Stimulated activated naive CD8-positive, alpha-beta T cell treated with anti-CD3 and anti-CD28 coated beads, Interleukin-15, Interleukin-2, amounts not matched to agents 100 ng/mL and 50 ng/mL, for 24 hours (primary cell): ENCODE data around the gene CNPY1.

ENCODE experiments used
- H3K27ac Mint-ChIP-seq: one replicate; pipeline ENCODE4 v1.8.0; 2021; ENCODE audit warnings: mild to moderate bottlenecking, mixed read lengths
- H3K27me3 Mint-ChIP-seq: one replicate; pipeline ENCODE4 v1.8.0; 2021; ENCODE audit warnings: mixed read lengths
- H3K36me3 Mint-ChIP-seq: one replicate; pipeline ENCODE4 v1.8.0; 2021; ENCODE audit warnings: low read depth, mixed read lengths
- H3K4me1 Mint-ChIP-seq: one replicate; pipeline ENCODE4 v1.8.0; 2021; ENCODE audit warnings: low read depth, mixed read lengths
- H3K4me3 Mint-ChIP-seq: one replicate; pipeline ENCODE4 v1.8.0; 2021; ENCODE audit warnings: mild to moderate bottlenecking, mixed read lengths
- H3K9me3 Mint-ChIP-seq: one replicate; pipeline ENCODE4 v1.8.0; 2021; ENCODE audit warnings: mixed read lengths

Gene CNPY1

GRCh38 chr7:155509359-155509724 is 37.0 kb downstream of the CNPY1 start:
- Mint-ChIP-seq H3K27me3 (peaks cover 96% of the 10 kb centered on the region), H3K27ac (peak overlapping the region; percentile 74), H3K4me3 (peak overlapping the region; percentile 62)

GRCh38 chr7:155508376-155509358 is 37.7 kb downstream of the CNPY1 start:
- H3K36me3 Mint-ChIP-seq, result peaks cover 4% of the 10 kb centered on the region
- H3K4me1 Mint-ChIP-seq, result peaks cover 19% of the 10 kb centered on the region
- peaks cover 96% of the 10 kb centered on the region for H3K27me3 Mint-ChIP-seq
- peak overlapping the region; percentile 62 for H3K4me3 Mint-ChIP-seq
- H3K9me3 Mint-ChIP-seq, result peaks cover 4% of the 10 kb centered on the region
- H3K27ac Mint-ChIP-seq, result peak overlapping the region; percentile 74

More at GRCh38 chr7:155509359-155509724, 37.0 kb downstream of the CNPY1 start:
- H3K4me1 Mint-ChIP-seq, result peaks cover 19% of the 10 kb centered on the region
- peaks cover 4% of the 10 kb centered on the region for H3K36me3 Mint-ChIP-seq
- peaks cover 4% of the 10 kb centered on the region for H3K9me3 Mint-ChIP-seq

GRCh38 chr7:155507576-155507975 is 38.8 kb downstream of the CNPY1 start:
- H3K27me3 Mint-ChIP-seq, result peaks cover 96% of the 10 kb centered on the region
- H3K4me3 Mint-ChIP-seq, result no peak overlapping the region
- H3K4me1 Mint-ChIP-seq, result peaks cover 19% of the 10 kb centered on the region
- H3K9me3 Mint-ChIP-seq, result peaks cover 4% of the 10 kb centered on the region
- peaks cover 4% of the 10 kb centered on the region for H3K36me3 Mint-ChIP-seq
- no peak overlapping the region for H3K27ac Mint-ChIP-seq

GRCh38 chr7:155506854-155507337 is 39.5 kb downstream of the CNPY1 start:
- Mint-ChIP-seq H3K9me3 (peaks cover 4% of the 10 kb centered on the region), H3K4me3 (no peak overlapping the region), H3K27me3 (peaks cover 96% of the 10 kb centered on the region), H3K36me3 (peaks cover 4% of the 10 kb centered on the region), H3K4me1 (peaks cover 19% of the 10 kb centered on the region), H3K27ac (no peak overlapping the region)

GRCh38 chr7:155505422-155505793 is 41.0 kb downstream of the CNPY1 start:
- Mint-ChIP-seq H3K4me3 (no peak overlapping the region), H3K36me3 (peaks cover 4% of the 10 kb centered on the region), H3K4me1 (peaks cover 17% of the 10 kb centered on the region), H3K27ac (no peak overlapping the region), H3K9me3 (peaks cover 4% of the 10 kb centered on the region), H3K27me3 (peaks cover 96% of the 10 kb centered on the region)

GRCh38 chr7:155497149-155497901 is 49.0 kb downstream of the CNPY1 start:
- Mint-ChIP-seq H3K9me3 (no peaks in the 10 kb centered on the region), H3K4me1 (no peaks in the 10 kb centered on the region), H3K27ac (no peak overlapping the region), H3K4me3 (no peak overlapping the region), H3K27me3 (peaks cover 38% of the 10 kb centered on the region), H3K36me3 (no peaks in the 10 kb centered on the region)

GRCh38 chr7:155496267-155497005 is 49.9 kb downstream of the CNPY1 start:
- H3K9me3 Mint-ChIP-seq, result no peaks in the 10 kb centered on the region
- peaks cover 6% of the 10 kb centered on the region for H3K4me1 Mint-ChIP-seq
- no peak overlapping the region for H3K27ac Mint-ChIP-seq
- H3K27me3 Mint-ChIP-seq, result peaks cover 37% of the 10 kb centered on the region
- H3K4me3 Mint-ChIP-seq, result no peak overlapping the region
- H3K36me3 Mint-ChIP-seq, result no peaks in the 10 kb centered on the region

GRCh38 chr7:155495440-155496248 is 50.7 kb downstream of the CNPY1 start:
- no peak overlapping the region for H3K27ac Mint-ChIP-seq
- H3K4me1 Mint-ChIP-seq, result peaks cover 14% of the 10 kb centered on the region
- no peaks in the 10 kb centered on the region for H3K9me3 Mint-ChIP-seq
- H3K4me3 Mint-ChIP-seq, result no peak overlapping the region
- peaks cover 35% of the 10 kb centered on the region for H3K27me3 Mint-ChIP-seq
- no peaks in the 10 kb centered on the region for H3K36me3 Mint-ChIP-seq

GRCh38 chr7:155494551-155494950 is 51.8 kb downstream of the CNPY1 start:
- H3K27me3 Mint-ChIP-seq, result peaks cover 28% of the 10 kb centered on the region
- H3K36me3 Mint-ChIP-seq, result no peaks in the 10 kb centered on the region
- no peak overlapping the region for H3K4me3 Mint-ChIP-seq
- no peaks in the 10 kb centered on the region for H3K9me3 Mint-ChIP-seq
- H3K27ac Mint-ChIP-seq, result no peak overlapping the region
- peaks cover 17% of the 10 kb centered on the region for H3K4me1 Mint-ChIP-seq

- peaks cover 20% of the 10 kb centered on the region for H3K4me1 Mint-ChIP-seq
- H3K27ac Mint-ChIP-seq, result no peak overlapping the region
- peaks cover 28% of the 10 kb centered on the region for H3K27me3 Mint-ChIP-seq
- H3K9me3 Mint-ChIP-seq, result no peaks in the 10 kb centered on the region
- H3K36me3 Mint-ChIP-seq, result no peaks in the 10 kb centered on the region
- H3K4me3 Mint-ChIP-seq, result no peak overlapping the region
These were observed 52.4 kb downstream of the CNPY1 start for GRCh38 chr7:155493744-155494538.

- Mint-ChIP-seq H3K4me1 (peaks cover 23% of the 10 kb centered on the region), H3K27me3 (peaks cover 28% of the 10 kb centered on the region), H3K27ac (no peak overlapping the region), H3K36me3 (no peaks in the 10 kb centered on the region), H3K4me3 (peak overlapping the region; percentile 37), H3K9me3 (no peaks in the 10 kb centered on the region)
These were observed 54.5 kb downstream of the CNPY1 start for GRCh38 chr7:155491812-155492211.

GRCh38 chr7:155490697-155491628 is 55.4 kb downstream of the CNPY1 start:
- Mint-ChIP-seq H3K36me3 (no peaks in the 10 kb centered on the region), H3K4me3 (peak overlapping the region; percentile 74), H3K9me3 (no peaks in the 10 kb centered on the region), H3K4me1 (peaks cover 23% of the 10 kb centered on the region), H3K27me3 (peaks cover 28% of the 10 kb centered on the region), H3K27ac (peak overlapping the region; percentile 89)
